Activated naive CD8-positive, alpha-beta T cell (primary cell): ENCODE data around the gene ACTR1B.
"Not testable (repeated sequence)": the region's sequence is repeated elsewhere in the genome, so short reads cannot be mapped to it uniquely, and the experiment has no call there.

Source experiments
- H3K27ac Mint-ChIP-seq: one replicate; pipeline ENCODE4 v1.8.0; 2021; ENCODE audit warnings: mixed read lengths
- H3K27me3 Mint-ChIP-seq: one replicate; pipeline ENCODE4 v1.8.0; 2021; ENCODE audit warnings: mixed read lengths
- H3K36me3 Mint-ChIP-seq: one replicate; pipeline ENCODE4 v1.8.0; 2021; ENCODE audit warnings: mixed read lengths
- H3K4me1 Mint-ChIP-seq: one replicate; pipeline ENCODE4 v1.8.0; 2021; ENCODE audit warnings: low read depth, mixed read lengths
- H3K4me3 Mint-ChIP-seq: one replicate; pipeline ENCODE4 v1.8.0; 2021; ENCODE audit warnings: mild to moderate bottlenecking, mixed read lengths
- H3K9me3 Mint-ChIP-seq: one replicate; pipeline ENCODE4 v1.8.0; 2021; ENCODE audit warnings: low read depth, mixed read lengths

ACTR1B gene

GRCh38 chr2:97663962-97664635, at the start of gene ACTR1B:
Gene ACTR1B, minus strand, starts transcription at chr2:97664044. Its CDS starts 154 bp downstream, at chr2:97663890.
- Mint-ChIP-seq H3K27me3 (no peaks in the 10 kb centered on the region), H3K36me3 (peaks cover 4% of the 10 kb centered on the region), H3K4me1 (peaks cover 27% of the 10 kb centered on the region), H3K27ac (peak within 1 kb of the TSS; percentile 100), H3K9me3 (no peaks in the 10 kb centered on the region), H3K4me3 (peak within 1 kb of the TSS; percentile 96)

- peak overlapping the region; percentile 98 for H3K4me3 Mint-ChIP-seq
- H3K4me1 Mint-ChIP-seq: peaks cover 68% of the 10 kb centered on the region
- peaks cover 8% of the 10 kb centered on the region for H3K36me3 Mint-ChIP-seq
- H3K27me3 Mint-ChIP-seq: no peaks in the 10 kb centered on the region
- no peaks in the 10 kb centered on the region for H3K9me3 Mint-ChIP-seq
- H3K27ac Mint-ChIP-seq: peak overlapping the region; percentile 100
These were observed 49.0 kb upstream of the ACTR1B start for GRCh38 chr2:97712693-97713295.

GRCh38 chr2:97712175-97712574, 48.3 kb upstream of the ACTR1B start:
- Mint-ChIP-seq H3K4me1 (peaks cover 63% of the 10 kb centered on the region), H3K27ac (peak overlapping the region; percentile 100), H3K4me3 (peak overlapping the region; percentile 98)
- H3K9me3 Mint-ChIP-seq, H3K36me3 Mint-ChIP-seq, H3K27me3 Mint-ChIP-seq: not testable (repeated sequence)

GRCh38 chr2:97711394-97711711, 47.5 kb upstream of the ACTR1B start:
- H3K9me3 Mint-ChIP-seq: no peaks in the 10 kb centered on the region
- H3K4me1 Mint-ChIP-seq: peaks cover 56% of the 10 kb centered on the region
- H3K4me3 Mint-ChIP-seq: peak overlapping the region; percentile 48
- H3K27ac Mint-ChIP-seq: peak overlapping the region; percentile 51
- H3K27me3 Mint-ChIP-seq: no peaks in the 10 kb centered on the region
- H3K36me3 Mint-ChIP-seq: peaks cover 3% of the 10 kb centered on the region

GRCh38 chr2:97708608-97709007, 44.8 kb upstream of the ACTR1B start:
- no peaks in the 10 kb centered on the region for H3K27me3 Mint-ChIP-seq
- no peaks in the 10 kb centered on the region for H3K9me3 Mint-ChIP-seq
- no peak overlapping the region for H3K4me3 Mint-ChIP-seq
- peaks cover 37% of the 10 kb centered on the region for H3K4me1 Mint-ChIP-seq
- no peaks in the 10 kb centered on the region for H3K36me3 Mint-ChIP-seq
- H3K27ac Mint-ChIP-seq: no peak overlapping the region

- Mint-ChIP-seq H3K36me3 (no peaks in the 10 kb centered on the region), H3K4me1 (peaks cover 32% of the 10 kb centered on the region), H3K27ac (no peak overlapping the region), H3K27me3 (no peaks in the 10 kb centered on the region), H3K4me3 (no peak overlapping the region), H3K9me3 (no peaks in the 10 kb centered on the region)
These were observed 44.2 kb upstream of the ACTR1B start for GRCh38 chr2:97708048-97708380.

GRCh38 chr2:97707362-97708047, 43.7 kb upstream of the ACTR1B start:
- Mint-ChIP-seq H3K36me3 (no peaks in the 10 kb centered on the region), H3K9me3 (no peaks in the 10 kb centered on the region), H3K4me1 (peaks cover 27% of the 10 kb centered on the region), H3K27me3 (no peaks in the 10 kb centered on the region), H3K27ac (no peak overlapping the region), H3K4me3 (no peak overlapping the region)

- peaks cover 20% of the 10 kb centered on the region for H3K4me1 Mint-ChIP-seq
- H3K4me3 Mint-ChIP-seq: no peak overlapping the region
- H3K27me3 Mint-ChIP-seq: no peaks in the 10 kb centered on the region
- H3K9me3 Mint-ChIP-seq: no peaks in the 10 kb centered on the region
- H3K27ac Mint-ChIP-seq: no peak overlapping the region
- no peaks in the 10 kb centered on the region for H3K36me3 Mint-ChIP-seq
These were observed 43.0 kb upstream of the ACTR1B start for GRCh38 chr2:97706708-97707345.

GRCh38 chr2:97706112-97706511, 42.3 kb upstream of the ACTR1B start:
- Mint-ChIP-seq H3K27me3 (no peaks in the 10 kb centered on the region), H3K27ac (no peak overlapping the region), H3K36me3 (no peaks in the 10 kb centered on the region), H3K4me1 (peaks cover 13% of the 10 kb centered on the region), H3K4me3 (no peak overlapping the region), H3K9me3 (no peaks in the 10 kb centered on the region)

- Mint-ChIP-seq H3K27ac (no peak overlapping the region), H3K4me1 (peaks cover 4% of the 10 kb centered on the region), H3K36me3 (no peaks in the 10 kb centered on the region), H3K4me3 (no peak overlapping the region), H3K9me3 (no peaks in the 10 kb centered on the region), H3K27me3 (no peaks in the 10 kb centered on the region)
These were observed 41.1 kb upstream of the ACTR1B start for GRCh38 chr2:97704989-97705388.

GRCh38 chr2:97703741-97704140, 39.9 kb upstream of the ACTR1B start:
- Mint-ChIP-seq H3K27ac (peak overlapping the region; percentile 16), H3K27me3 (no peaks in the 10 kb centered on the region), H3K4me3 (no peak overlapping the region), H3K4me1 (peaks cover 2% of the 10 kb centered on the region), H3K36me3 (no peaks in the 10 kb centered on the region), H3K9me3 (no peaks in the 10 kb centered on the region)

GRCh38 chr2:97702731-97703470, 39.1 kb upstream of the ACTR1B start:
- Mint-ChIP-seq H3K4me1 (peaks cover 2% of the 10 kb centered on the region), H3K36me3 (no peaks in the 10 kb centered on the region), H3K27ac (no peak overlapping the region), H3K27me3 (no peaks in the 10 kb centered on the region), H3K4me3 (no peak overlapping the region), H3K9me3 (no peaks in the 10 kb centered on the region)

- Mint-ChIP-seq H3K4me3 (no peak overlapping the region), H3K9me3 (no peaks in the 10 kb centered on the region), H3K27ac (no peak overlapping the region), H3K4me1 (peaks cover 5% of the 10 kb centered on the region), H3K36me3 (no peaks in the 10 kb centered on the region), H3K27me3 (no peaks in the 10 kb centered on the region)
These were observed 38.1 kb upstream of the ACTR1B start for GRCh38 chr2:97701851-97702465.

GRCh38 chr2:97701186-97701585, 37.3 kb upstream of the ACTR1B start:
- Mint-ChIP-seq H3K27ac (no peak overlapping the region), H3K4me1 (peaks cover 6% of the 10 kb centered on the region), H3K9me3 (no peaks in the 10 kb centered on the region), H3K36me3 (no peaks in the 10 kb centered on the region), H3K27me3 (no peaks in the 10 kb centered on the region), H3K4me3 (no peak overlapping the region)
